ENCODE data around the gene CEP78.

Gene CEP78

DNA sequence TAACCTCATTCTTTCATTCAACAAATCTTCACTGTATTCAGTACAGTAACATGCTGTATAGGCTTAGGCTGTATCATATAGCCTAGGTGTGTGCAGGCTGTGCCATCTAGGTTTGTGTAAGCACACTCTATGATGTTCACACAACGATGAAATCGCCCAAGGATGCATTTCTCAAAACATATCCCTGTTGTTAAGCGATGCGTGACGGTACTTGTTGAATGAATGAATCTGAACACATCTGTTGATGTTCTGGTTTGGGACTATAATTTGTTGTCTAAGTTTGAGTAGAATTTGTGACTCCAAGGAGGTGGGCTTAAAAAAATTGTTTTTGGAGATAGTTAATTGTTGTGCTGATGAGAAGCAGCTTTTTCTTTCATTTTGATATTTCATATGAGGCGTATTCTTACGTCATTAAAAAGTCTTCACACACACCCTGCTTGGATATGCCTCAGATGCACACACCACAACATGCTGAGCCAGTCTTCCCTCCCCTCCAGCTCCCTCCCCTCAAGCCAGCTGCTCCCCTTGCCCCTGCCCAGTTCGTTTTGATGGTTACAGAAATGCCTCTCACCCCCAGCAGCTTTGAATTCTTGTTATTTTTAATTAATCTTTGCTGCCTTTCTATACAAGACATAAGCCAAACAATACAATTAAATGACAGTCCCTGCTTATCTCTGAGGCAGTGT is 55.5 kb downstream of the CEP78 start:
- no peaks in the 10 kb centered on the region for H3K9me3 ChIP-seq (ENCODE audit: control insufficient read depth, low read depth, low read length)
- no peaks in the 10 kb centered on the region for H3K27me3 ChIP-seq (ENCODE audit: control insufficient read depth, insufficient read depth, low read length)
- no peak overlapping the region for H3K4me3 ChIP-seq (ENCODE audit: low read length)
- no peaks in the 10 kb centered on the region for H3K36me3 ChIP-seq (ENCODE audit: control insufficient read depth, low read depth, low read length)
- H3K27ac ChIP-seq (ENCODE audit: low read length) = no peak overlapping the region
- H3K9ac ChIP-seq (ENCODE audit: low read length) = no peak overlapping the region
- H3K4me1 ChIP-seq (ENCODE audit: control insufficient read depth, low read depth, low read length) = peaks cover 10% of the 10 kb centered on the region

- peaks cover 10% of the 10 kb centered on the region for H3K4me1 ChIP-seq (ENCODE audit: control insufficient read depth, low read depth, low read length)
- no peak overlapping the region for H3K27ac ChIP-seq (ENCODE audit: low read length)
- no peak overlapping the region for H3K9ac ChIP-seq (ENCODE audit: low read length)
Observed at GRCh38 chr9:78292026-78292425, 56.2 kb downstream of the CEP78 start.

DNA sequence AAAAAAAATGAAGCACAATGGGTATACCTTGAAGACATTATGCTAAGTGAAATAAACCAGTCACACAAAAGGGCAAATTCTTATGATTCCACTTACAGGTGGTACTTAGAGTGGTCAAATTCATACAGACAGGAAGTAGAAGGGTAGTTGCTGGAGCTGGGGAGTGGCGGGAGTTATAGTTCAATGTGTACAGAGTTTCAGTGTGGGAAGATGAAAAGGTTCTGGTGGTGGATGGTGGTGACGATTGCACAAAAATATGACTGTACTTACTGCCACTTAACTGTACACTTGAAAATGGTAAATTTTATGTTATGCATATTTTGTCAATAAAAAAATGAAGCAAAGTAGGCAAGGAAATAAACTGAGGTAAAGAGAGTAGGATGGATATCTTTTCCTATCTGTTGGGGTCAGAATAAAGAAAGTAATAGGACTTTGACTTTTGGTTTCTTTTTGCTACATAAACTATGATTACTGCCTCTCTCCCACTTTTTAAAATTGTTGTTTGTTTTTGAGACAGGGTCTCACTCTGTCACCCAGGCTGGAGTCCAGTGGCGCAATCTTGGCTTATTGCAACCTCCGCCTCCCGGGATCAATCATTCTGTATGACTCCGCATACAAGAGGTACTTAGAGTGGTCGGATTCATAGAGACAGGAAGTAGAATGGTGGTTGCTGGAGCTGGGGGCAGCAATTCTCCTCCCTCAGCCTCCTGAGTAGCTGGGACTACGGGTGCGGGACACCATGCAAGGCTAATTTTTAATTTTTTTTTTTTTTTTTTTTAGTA is 57.0 kb downstream of the CEP78 start:
- H3K4me3 ChIP-seq (ENCODE audit: low read length) = no peak overlapping the region
- no peaks in the 10 kb centered on the region for H3K36me3 ChIP-seq (ENCODE audit: control insufficient read depth, low read depth, low read length)
- no peaks in the 10 kb centered on the region for H3K27me3 ChIP-seq (ENCODE audit: control insufficient read depth, insufficient read depth, low read length)
- no peak overlapping the region for H3K9ac ChIP-seq (ENCODE audit: low read length)
- H3K4me1 ChIP-seq (ENCODE audit: control insufficient read depth, low read depth, low read length) = peaks cover 10% of the 10 kb centered on the region
- H3K9me3 ChIP-seq (ENCODE audit: control insufficient read depth, low read depth, low read length) = no peaks in the 10 kb centered on the region
- no peak overlapping the region for H3K27ac ChIP-seq (ENCODE audit: low read length)

More at GRCh38 chr9:78292026-78292425, 56.2 kb downstream of the CEP78 start:
- Histone ChIP-seq H3K9me3 (ENCODE audit: control insufficient read depth, low read depth, low read length) (no peaks in the 10 kb centered on the region), H3K4me3 (ENCODE audit: low read length) (no peak overlapping the region), H3K36me3 (ENCODE audit: control insufficient read depth, low read depth, low read length) (no peaks in the 10 kb centered on the region), H3K27me3 (ENCODE audit: control insufficient read depth, insufficient read depth, low read length) (no peaks in the 10 kb centered on the region)

DNA sequence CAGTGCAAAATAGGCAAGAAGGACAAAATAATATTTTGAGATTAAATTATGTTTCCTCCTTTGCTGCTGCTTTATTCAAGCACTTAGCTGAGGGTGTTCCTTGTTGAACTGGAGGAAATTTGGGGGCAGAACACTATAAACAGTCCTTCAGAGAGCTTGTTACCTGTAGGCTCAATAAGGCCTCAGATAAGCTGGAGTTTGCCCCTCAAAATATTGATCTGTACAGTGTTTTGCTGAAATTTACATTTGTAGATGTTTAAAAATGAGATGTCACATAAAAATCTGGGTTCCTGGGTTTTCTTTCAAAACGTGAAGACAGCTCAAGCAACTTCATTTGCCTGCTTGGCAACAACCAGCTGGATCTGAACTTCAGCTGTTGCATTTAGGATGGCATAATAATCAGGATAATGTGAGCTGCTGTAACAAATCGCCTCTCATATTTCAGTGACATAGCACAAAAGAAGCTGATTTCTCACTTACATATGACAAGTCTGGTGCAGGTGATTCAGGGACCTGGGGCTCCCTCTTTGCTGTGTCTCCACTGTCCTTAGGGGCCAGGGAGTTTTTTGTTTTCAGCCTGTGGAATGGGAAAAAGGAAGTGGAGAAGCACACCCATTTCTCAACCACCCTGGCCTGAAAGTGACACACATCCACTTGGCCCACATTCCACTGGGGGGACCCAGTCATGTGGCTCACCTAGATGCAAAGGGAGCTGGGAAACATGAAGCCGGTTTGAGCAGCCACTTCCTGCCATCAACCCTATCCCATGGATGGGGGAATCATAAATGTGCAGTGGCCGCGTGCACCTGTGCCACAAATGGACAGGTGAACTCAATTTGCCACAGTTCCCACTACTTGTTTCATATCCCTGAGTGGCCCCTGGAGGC is 58.7 kb downstream of the CEP78 start:
- no peak overlapping the region for H3K4me3 ChIP-seq (ENCODE audit: low read length)
- no peaks in the 10 kb centered on the region for H3K9me3 ChIP-seq (ENCODE audit: control insufficient read depth, low read depth, low read length)
- H3K9ac ChIP-seq (ENCODE audit: low read length) = no peak overlapping the region
- peaks cover 10% of the 10 kb centered on the region for H3K4me1 ChIP-seq (ENCODE audit: control insufficient read depth, low read depth, low read length)
- no peaks in the 10 kb centered on the region for H3K36me3 ChIP-seq (ENCODE audit: control insufficient read depth, low read depth, low read length)
- no peaks in the 10 kb centered on the region for H3K27me3 ChIP-seq (ENCODE audit: control insufficient read depth, insufficient read depth, low read length)
- no peak overlapping the region for H3K27ac ChIP-seq (ENCODE audit: low read length)

DNA sequence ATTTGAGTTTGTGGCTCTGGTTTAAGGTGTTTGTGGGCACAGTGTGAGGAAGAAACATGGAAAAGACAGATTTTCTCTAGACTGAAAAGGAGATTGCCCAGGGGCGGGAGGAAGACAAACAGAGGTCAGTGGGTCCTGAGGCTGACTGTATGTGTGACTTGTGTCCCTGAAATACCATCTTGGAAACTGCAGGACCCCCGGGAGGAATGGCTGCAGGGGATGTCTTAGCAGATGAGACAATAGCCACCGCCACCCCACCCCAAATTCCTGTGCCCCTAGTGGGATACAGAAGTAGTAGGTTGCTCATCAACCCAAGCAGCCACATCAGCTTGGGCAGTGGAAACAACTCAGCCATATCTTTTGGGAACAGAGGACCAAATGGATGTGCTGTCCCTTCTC is 59.3 kb downstream of the CEP78 start:
- no peaks in the 10 kb centered on the region for H3K27me3 ChIP-seq (ENCODE audit: control insufficient read depth, insufficient read depth, low read length)
- H3K9me3 ChIP-seq (ENCODE audit: control insufficient read depth, low read depth, low read length) = no peaks in the 10 kb centered on the region
- no peak overlapping the region for H3K9ac ChIP-seq (ENCODE audit: low read length)
- H3K36me3 ChIP-seq (ENCODE audit: control insufficient read depth, low read depth, low read length) = peaks cover 5% of the 10 kb centered on the region
- no peak overlapping the region for H3K27ac ChIP-seq (ENCODE audit: low read length)
- H3K4me3 ChIP-seq (ENCODE audit: low read length) = no peak overlapping the region
- H3K4me1 ChIP-seq (ENCODE audit: control insufficient read depth, low read depth, low read length) = peaks cover 10% of the 10 kb centered on the region

- Histone ChIP-seq H3K36me3 (ENCODE audit: control insufficient read depth, low read depth, low read length) (peaks cover 10% of the 10 kb centered on the region), H3K27me3 (ENCODE audit: control insufficient read depth, insufficient read depth, low read length) (no peaks in the 10 kb centered on the region), H3K9me3 (ENCODE audit: control insufficient read depth, low read depth, low read length) (no peaks in the 10 kb centered on the region), H3K4me1 (ENCODE audit: control insufficient read depth, low read depth, low read length) (peaks cover 10% of the 10 kb centered on the region), H3K27ac (ENCODE audit: low read length) (peak overlapping the region; percentile 94), H3K4me3 (ENCODE audit: low read length) (peak overlapping the region; percentile 97), H3K9ac (ENCODE audit: low read length) (peak overlapping the region; percentile 97)
Observed at GRCh38 chr9:78295731-78296130, 59.9 kb downstream of the CEP78 start.

DNA sequence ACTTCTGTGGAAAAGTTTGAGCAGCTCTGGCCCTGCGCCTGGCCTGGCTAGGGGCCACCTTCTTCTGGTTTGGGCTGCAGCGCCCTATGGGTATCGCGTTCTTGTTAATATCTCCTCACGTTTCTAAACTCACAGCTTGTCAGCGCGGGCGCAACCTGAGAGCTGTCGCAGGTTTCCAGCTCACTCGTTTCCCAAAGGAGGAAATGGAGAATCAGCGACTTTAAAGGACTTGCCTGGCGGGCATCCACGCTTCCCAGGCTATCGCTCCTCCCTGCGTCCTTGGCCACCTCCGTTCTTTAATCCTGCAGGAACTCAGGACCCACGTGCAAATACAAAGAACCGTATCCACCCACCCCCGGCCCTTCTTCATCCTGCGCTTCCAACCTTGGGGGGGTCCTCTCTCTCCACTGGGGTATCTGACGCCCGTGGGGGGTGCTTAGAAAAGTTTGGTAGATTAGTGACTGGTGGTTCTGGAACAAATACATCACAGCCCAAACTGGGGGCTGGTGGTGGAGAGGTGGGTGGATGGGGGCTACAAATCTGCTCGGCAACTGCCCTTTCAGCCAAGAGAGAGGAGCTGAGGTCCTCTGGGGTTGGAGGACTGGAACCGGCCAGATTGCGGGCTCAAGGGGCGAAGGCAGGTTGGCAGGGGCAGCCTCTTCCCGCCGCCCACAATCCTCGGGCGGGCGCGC is 60.5 kb downstream of the CEP78 start:
- Histone ChIP-seq H3K9ac (ENCODE audit: low read length) (peak overlapping the region; percentile 97), H3K36me3 (ENCODE audit: control insufficient read depth, low read depth, low read length) (peaks cover 16% of the 10 kb centered on the region), H3K4me1 (ENCODE audit: control insufficient read depth, low read depth, low read length) (peaks cover 10% of the 10 kb centered on the region), H3K27ac (ENCODE audit: low read length) (peak overlapping the region; percentile 94), H3K4me3 (ENCODE audit: low read length) (peak overlapping the region; percentile 97), H3K27me3 (ENCODE audit: control insufficient read depth, insufficient read depth, low read length) (no peaks in the 10 kb centered on the region), H3K9me3 (ENCODE audit: control insufficient read depth, low read depth, low read length) (no peaks in the 10 kb centered on the region)

GRCh38 chr9:78296893-78297671 is 61.2 kb downstream of the CEP78 start, which contains the start of gene PSAT1:
Gene PSAT1 (plus strand): TSS chr9:78297125. CDS start chr9:78297211, 86 bp downstream.
- Histone ChIP-seq H3K27ac (ENCODE audit: low read length) (peak within 1 kb of the TSS; percentile 94), H3K36me3 (ENCODE audit: control insufficient read depth, low read depth, low read length) (peaks cover 24% of the 10 kb centered on the region), H3K9me3 (ENCODE audit: control insufficient read depth, low read depth, low read length) (no peaks in the 10 kb centered on the region), H3K4me3 (ENCODE audit: low read length) (peak within 1 kb of the TSS; percentile 97), H3K27me3 (ENCODE audit: control insufficient read depth, insufficient read depth, low read length) (no peaks in the 10 kb centered on the region), H3K4me1 (ENCODE audit: control insufficient read depth, low read depth, low read length) (peaks cover 10% of the 10 kb centered on the region), H3K9ac (ENCODE audit: low read length) (peak within 1 kb of the TSS; percentile 97)

- Histone ChIP-seq H3K9me3 (ENCODE audit: control insufficient read depth, low read depth, low read length) (no peaks in the 10 kb centered on the region), H3K36me3 (ENCODE audit: control insufficient read depth, low read depth, low read length) (peaks cover 29% of the 10 kb centered on the region), H3K4me1 (ENCODE audit: control insufficient read depth, low read depth, low read length) (peaks cover 10% of the 10 kb centered on the region), H3K27ac (ENCODE audit: low read length) (peak overlapping the region; percentile 87), H3K27me3 (ENCODE audit: control insufficient read depth, insufficient read depth, low read length) (no peaks in the 10 kb centered on the region), H3K9ac (ENCODE audit: low read length) (peak overlapping the region; percentile 97), H3K4me3 (ENCODE audit: low read length) (peak overlapping the region; percentile 97)
Observed at GRCh38 chr9:78297672-78297961, 61.7 kb downstream of the CEP78 start.

DNA sequence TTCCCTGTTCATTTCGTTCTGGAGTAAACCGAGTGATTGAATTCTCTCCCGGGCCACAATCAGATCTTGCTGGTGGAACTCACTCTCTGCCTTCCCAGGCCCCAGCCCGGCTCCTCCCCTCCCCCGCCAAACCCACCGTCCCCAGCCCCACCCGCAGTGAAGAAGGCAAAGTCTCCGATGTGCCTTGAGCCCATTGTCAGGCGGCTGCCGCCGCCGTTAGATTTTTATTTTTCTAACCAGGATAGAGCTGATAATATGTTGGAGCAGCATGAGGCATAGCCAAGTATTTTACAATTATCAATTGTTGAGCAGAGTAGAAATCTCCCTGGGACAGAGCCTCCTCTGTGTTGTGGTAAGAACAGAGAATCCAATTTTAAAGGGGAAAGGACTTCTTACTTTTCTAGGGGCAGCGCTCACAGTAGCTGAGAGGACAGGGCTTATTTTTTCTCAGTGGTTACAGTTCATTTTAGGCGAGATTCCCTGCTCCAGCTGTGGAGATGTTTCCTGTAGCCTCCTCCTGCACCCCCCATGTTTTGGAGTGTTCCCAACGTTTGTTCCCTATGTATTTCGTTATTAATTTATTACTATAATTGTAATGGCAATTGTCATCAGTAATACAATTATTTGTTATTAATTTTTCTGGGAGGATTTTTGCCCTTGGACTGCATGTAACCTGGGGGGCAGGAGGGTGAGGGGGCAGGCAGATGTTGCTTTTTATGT is 62.3 kb downstream of the CEP78 start:
- peak overlapping the region; percentile 87 for H3K27ac ChIP-seq (ENCODE audit: low read length)
- peaks cover 35% of the 10 kb centered on the region for H3K36me3 ChIP-seq (ENCODE audit: control insufficient read depth, low read depth, low read length)
- no peaks in the 10 kb centered on the region for H3K9me3 ChIP-seq (ENCODE audit: control insufficient read depth, low read depth, low read length)

More for the DNA sequence above, 62.3 kb downstream of the CEP78 start:
- H3K9ac ChIP-seq (ENCODE audit: low read length) = peak overlapping the region; percentile 97
- H3K4me3 ChIP-seq (ENCODE audit: low read length) = peak overlapping the region; percentile 97
- peaks cover 10% of the 10 kb centered on the region for H3K4me1 ChIP-seq (ENCODE audit: control insufficient read depth, low read depth, low read length)
- no peaks in the 10 kb centered on the region for H3K27me3 ChIP-seq (ENCODE audit: control insufficient read depth, insufficient read depth, low read length)
